HG02678 (cell line): ENCODE data around the gene ZFAND6.
"Not testable (repeated sequence)": the region's sequence is repeated elsewhere in the genome, so short reads cannot be mapped to it uniquely, and the experiment has no call there.

ENCODE experiments used
- ATAC-seq: cut with Tn5 transposase; IDR thresholded peaks from one replicate; pipeline ENCODE4 v1.9.1; 2021; ENCODE audit warnings: mild to moderate bottlenecking, moderate library complexity; ENCODE audit not compliant: unreplicated experiment

ZFAND6 gene

DNA sequence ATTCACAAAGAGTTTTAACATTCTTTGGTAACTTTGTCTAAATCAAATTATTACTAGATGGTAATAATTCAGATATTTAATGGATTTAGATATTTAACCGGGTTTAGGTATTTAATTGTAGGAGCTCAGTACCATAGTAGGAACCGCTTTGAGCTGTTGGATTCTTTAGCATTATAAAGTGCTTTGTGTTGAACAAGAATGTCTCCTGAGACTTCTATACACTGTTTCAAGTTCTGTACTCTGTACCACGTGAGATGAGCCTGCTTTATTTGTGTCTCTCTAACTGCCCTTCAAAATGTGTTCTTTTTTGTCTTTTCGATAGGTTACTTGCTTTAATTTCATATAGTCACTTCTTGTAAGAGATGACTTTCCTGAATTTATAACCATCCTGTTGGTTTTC is 36.0 kb downstream of the ZFAND6 start:
- no peak for ATAC-seq

DNA sequence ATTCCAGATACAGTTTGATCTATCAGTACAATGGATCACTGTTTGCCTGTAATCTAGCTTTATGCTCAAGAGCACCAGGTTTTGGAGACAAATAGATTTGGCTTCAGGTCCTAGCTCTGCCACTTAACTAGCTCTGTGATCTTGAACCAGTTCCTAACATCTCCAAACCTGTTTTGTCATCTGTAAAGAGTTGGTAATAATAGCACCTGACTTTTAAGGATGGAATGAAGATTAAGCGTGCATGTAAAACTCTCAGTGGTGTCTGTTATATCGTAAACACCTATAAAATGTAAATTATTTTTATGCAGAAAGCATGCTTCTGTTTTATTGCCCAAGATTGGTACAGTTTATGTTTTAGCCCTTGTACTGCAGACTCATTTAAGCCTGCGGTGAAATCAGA is 36.5 kb downstream of the ZFAND6 start:
- ATAC-seq: no peak

DNA sequence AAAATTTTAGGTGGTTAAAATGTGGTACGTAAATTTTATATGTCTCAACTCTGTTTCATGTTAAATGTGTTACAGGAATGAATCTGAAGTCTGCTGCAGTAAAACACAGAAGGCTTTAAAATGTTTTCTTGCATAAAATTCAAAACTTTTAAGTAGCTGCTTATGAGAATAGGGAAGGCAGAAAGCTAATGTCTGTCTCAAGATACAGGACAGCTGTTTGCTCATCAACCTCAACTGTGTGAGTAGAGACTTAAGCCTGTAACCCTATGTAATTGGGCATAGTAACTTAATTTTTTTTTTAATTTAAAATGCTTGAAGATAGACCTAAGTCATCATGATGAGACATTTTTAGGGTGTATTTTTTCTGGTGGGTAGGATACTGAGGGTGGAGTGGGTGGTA is 38.9 kb downstream of the ZFAND6 start:
- ATAC-seq: no peak

DNA sequence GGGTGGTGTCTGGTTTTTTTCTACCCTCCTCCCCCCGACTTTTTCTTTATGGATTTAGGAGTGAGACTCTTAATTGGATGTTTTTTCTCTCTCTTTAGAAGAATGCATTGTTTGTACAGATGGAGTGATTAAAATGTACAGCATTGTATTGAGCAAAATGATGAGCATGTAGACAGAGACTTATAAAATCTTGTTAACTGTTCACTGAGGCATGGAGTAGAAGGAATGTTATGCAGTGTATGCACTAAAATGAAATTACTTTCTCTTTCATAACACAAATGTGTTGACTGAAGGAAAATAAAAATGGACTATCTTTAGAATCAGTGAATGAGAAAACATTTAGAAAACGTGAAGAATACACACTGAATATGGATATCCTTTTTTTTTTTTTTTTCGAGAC is 39.8 kb downstream of the ZFAND6 start:
- ATAC-seq: no peak

DNA sequence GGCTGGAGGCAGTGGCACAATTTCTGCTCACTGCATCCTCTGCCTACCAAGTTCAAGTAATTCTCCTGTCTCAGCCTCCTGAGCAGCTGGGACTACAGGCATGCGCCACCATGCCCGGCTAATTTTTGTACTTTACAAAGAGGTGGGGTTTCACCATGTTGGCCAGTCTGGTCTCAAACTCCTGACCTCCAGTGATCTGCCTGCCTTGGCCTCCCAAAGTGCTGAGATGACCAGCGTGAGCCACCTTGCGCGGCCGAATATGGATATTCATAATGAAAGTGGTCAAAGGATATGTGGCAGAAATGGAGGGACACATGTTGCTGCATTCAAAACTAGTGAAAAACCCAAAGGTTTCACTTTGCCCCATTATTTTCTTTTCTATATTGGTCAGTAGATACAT is 40.2 kb downstream of the ZFAND6 start:
- not testable (repeated sequence) for ATAC-seq

DNA sequence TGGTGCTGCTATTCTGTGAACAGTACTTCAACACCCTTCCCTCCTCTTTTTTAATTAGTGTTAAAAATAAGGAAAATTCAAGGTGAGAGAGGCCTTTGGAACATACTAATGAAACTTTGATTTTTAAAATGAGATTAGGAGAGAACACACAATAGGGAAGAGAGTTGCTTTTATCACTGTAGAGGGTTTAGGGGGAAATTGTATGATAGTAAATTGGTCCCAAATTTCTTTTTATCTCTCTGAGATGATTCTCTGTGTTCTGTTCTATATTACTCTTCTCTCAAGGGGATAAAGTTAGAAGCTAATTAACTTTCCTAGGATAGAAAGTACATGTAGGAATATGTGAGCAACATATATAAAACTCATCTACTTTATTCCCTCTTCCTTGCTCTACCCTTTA is 40.8 kb downstream of the ZFAND6 start:
- ATAC-seq: no peak

DNA sequence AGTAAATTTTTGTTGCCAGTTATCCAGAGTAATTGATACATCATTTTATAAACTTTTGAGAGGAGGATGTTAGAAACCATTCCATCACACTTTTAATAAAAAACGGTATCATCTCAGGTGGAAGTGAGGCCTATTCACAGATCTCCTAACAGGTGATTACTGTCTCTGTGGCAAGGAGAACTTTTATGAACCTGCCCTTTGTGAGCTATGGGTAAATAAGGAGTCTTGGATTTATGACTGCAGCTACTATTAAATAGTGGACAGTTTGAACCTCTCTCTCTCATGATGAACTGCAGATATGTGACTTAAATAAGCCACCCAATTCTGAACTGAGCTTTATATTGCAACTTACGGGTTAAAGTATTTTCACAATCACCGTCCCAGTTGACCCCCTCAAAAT is 45.7 kb downstream of the ZFAND6 start:
- no peak for ATAC-seq

DNA sequence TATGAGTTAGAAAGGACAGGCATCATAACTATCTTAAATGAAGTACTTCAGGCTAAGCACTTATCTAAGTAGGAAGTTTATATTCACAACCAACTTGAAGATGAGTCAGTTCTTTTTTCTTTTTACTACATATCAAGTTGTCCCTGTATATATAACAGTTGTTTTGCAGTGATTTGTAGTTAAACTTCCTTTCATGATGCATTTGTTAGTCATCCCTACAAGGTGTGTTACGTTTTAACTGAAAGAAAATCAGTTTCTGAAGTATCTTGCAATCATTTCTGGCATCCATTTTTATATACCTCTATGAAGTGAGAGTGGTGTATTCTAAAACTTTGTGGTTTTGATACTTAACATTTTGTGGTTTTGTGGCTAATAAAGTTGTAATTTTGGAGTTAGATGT is 46.1 kb downstream of the ZFAND6 start:
- ATAC-seq: no peak

DNA sequence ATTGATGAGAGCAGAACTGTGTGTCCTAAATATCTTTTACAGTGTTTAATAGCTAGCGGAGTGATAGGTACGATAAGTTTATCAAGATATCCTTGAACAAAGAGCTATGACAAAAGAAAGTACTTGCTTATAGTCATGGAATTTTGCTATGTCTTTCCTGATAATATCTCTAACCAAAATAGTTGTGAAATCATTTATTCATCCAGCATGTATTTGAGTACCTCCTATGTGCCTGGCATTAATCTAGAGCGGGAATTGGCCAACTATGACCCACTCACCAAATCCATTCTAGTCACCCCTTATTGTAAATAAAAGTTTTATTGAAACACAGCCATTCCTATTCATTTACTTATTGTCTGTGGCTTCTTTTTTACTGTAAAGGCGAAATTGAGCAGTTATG is 46.6 kb downstream of the ZFAND6 start:
- no peak for ATAC-seq

DNA sequence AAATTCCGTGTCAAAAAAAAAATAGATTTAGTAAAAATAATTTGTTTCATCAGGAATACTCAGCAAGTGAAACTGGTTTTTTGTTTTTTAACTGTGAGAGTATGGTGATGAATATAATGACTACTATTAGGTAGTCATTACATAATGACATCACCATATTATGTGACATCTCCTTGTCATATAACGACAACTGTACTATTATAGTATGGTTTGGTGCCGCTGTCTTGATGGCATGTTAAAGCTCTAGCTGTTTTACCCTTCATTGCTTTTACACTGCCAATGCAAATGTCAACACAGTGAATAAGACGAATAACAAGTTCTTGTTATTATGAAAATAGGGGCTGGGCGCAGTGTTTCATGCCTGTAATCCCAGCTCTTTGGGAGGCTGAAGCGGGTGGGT is 47.7 kb downstream of the ZFAND6 start:
- ATAC-seq: no peak

DNA sequence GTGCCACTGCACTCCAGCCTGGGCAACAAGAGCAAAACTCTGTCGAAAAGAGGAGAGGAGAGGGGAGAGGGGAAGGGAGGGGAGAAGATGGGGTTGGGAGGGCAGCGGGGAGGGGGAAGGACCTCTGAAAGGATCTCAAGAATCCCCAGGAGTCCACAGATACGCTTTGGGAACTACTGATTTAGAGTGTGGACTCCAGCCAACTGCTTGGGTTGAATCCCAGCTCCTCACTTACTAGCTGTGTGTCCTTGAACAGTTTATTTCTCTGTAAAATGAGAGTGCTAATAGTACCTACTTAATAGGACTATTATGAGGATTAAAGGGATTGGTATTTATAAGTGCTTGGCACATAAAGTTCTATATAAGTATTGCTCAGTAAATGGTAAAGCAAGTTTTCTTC is 48.3 kb downstream of the ZFAND6 start:
- ATAC-seq: no peak

DNA sequence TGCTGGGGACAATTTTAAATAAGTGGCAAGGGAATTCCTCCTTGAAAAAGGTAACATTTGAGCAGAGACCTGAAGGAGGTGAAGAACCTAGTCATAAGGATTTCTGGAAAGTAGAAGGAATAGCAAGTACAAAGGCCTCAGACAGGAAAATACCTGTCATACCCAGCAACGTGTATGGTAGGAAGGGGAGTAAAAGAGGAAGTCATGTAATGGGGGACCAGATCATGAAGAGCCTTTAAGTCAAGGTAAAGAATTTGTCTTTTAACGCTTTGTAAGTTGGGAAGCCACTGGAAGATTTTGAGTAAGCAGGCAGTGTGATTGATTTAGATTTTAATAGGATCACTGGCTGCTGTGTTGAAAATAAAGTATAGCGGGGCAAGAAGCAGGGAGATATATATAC is 49.9 kb downstream of the ZFAND6 start:
- no peak for ATAC-seq

DNA sequence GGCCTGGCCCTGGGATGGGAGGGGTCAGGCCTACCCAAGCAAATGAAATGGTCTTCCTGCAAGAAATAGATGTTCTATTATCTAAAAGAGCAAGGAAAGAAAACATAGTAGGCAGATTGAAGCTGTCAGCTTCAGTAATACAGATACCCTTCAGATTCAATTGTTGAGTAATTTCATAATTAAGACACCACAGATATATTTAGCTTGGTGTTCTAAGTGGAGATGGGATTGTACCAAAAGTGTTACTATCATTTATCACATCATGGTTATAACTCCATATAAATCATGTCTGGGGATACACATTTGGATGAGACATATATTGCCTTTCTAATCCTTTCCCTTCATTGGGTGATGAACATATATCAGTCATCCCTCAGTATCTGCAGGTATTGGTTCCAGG is 51.4 kb downstream of the ZFAND6 start:
- ATAC-seq: no peak

DNA sequence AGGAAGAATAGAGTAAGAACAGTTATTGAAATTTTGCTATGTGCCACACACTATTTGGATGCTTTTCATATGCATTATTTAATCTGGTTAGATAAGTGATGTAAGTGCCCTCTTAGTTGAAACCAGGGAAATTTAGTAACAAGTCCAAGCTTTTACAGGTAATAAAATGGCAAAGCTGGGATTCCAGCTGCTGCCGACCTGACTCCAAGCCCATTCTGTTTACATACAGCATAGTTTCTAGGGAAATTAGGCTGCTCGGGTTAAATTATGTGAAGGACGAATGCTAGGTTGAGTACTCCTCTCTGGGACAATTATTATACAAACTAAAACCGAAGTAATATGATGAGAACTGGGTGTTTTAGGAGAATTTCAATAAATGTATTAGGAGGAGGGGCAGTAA is 54.6 kb downstream of the ZFAND6 start:
- ATAC-seq: no peak

DNA sequence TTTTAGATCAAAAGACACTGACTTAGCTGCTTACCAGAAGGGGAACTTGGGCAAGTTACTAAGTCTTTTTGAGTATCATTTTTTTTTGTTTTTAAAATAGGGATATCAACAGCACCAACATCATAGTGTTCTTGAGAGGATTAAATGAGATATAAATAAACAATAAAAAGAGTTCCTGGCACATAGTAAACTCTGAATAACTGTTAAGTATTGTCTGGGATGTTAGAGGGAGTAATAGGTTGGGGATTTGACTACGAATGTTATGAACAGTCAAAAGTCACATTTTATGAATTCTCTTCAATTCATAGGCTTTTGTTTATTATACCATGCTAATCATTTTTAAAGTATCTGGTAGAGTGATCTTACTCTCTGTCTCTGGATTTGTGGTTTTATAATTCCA is 55.5 kb downstream of the ZFAND6 start:
- ATAC-seq: no peak

DNA sequence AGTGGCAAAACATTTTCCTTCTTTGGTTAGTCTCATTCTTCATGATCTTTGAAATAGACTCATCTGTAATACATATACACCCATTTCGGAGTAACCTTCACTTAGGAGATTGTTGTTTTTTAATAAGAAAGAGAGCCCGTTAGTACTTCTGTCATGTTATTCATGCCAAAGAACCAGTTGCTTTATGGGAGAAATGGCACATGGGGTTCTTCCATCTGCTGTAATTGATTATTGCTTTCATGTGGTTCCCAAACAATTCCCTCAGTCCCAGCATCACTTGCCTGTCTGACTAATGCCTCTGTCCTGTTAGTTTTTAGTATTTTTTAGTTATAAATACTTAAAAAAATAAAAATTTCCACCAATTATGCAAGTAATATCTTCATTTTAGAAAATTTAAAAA is 59.5 kb downstream of the ZFAND6 start:
- ATAC-seq: no peak

DNA sequence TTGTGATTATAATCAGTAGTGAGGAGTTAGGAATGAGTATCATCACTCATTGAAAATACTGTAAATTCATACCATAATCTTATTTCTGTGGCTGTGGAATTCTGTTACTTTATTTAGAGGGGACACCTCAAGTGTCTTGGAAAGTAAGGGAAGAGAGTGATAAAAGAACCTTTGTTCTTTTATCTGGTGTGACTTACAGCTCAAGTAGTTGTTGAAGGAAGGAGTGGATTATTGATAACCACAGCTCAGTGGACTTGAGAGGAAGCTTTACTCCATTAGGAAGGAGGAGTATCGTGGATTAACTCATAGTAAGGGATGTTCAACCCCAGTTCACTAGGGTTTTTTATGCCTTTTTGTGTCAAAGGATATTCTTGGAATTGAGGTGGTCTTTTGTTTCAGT is 61.2 kb downstream of the ZFAND6 start:
- ATAC-seq: no peak

DNA sequence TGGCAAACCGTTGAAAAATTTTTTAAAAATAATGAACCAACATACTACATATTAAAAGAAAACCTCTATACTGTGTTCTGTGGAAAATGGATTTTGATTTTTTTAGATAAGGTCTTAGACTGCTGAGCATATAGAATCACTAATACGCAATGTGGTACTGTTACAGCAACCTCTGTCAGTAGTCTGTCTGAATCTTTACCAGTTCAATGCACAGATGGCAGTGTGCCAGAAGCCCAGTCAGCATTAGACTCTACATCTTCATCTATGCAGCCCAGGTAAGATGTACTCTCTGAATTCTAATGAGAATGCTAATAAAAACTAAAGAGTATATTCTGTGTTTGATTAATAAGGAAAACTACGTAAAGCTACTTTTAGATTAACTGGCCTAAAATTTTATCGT is 62.1 kb downstream of the ZFAND6 start:
- ATAC-seq: no peak

DNA sequence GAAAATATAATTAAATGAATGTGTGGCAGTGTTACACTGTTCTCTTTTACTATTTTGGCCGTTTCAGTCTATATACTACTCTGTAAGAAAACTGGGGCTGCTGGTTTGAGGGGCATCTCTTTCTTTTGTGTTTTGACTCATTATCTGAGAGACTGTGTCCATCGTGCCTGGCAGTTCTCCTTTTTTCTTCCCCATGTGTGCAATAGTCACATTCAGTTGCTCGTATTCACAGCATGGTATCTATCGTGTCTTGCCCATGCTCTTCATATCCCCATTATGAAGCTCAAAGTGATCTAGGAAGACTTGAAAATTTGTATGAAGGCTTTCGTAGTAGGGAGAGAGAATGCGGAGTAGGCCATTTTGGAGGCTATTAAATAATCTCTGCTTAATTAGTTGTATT is 63.6 kb downstream of the ZFAND6 start:
- no peak for ATAC-seq

DNA sequence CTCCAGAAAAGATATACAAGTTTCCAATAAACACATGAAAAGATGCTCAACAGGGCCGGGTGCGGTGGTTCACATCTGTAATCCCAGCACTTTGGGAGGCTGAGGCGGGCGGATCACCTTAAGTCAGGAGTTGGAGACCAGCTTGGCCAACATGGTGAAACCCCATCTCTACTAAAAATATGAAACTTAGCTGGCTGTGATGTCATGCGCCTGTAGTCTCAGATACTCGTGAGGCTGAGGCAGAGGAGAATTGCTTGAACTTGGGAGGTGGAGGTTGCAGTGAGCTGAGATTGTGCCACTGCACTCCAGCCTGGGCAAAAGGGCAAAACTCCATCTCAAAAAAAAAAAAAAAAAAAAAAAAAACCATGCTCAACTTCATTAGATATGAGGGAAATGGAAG is 67.8 kb downstream of the ZFAND6 start:
- ATAC-seq: not testable (repeated sequence)

DNA sequence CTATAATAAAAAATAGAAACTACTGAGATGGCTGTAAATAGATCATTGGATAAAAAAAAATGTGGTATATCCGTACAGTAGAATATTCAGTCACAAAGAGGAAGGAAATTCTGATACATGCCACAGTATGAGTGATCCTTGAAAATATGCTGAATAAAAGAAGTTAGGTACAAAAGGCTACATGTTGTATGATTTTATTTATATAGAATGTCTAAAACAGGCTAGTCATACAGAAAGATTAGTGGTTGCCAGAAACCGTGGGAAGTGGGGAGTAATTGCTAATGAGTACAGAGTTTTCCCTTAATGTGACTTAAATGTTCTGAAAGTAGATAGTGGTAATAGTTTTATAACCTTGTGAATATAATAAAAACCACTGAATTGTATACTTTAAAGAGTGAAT is 68.4 kb downstream of the ZFAND6 start:
- ATAC-seq: no peak

DNA sequence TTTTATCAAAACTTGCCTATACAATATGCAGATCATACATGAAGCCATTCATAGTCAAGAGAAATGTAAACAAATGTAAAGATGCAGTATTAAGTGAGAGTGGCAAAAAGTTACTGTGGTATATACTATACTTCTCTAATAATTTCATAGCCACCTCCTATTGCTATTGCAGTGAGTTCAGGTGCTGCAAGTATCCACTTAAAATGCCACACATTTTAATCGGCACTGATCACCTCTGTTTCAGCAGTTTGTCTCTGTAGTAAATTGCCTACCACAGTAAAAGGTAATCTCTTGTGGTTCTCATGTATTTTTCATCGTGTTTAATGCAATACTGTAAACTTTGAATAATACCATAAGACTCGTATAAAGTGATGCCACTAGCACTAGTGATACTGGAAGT is 72.9 kb downstream of the ZFAND6 start:
- no peak for ATAC-seq

DNA sequence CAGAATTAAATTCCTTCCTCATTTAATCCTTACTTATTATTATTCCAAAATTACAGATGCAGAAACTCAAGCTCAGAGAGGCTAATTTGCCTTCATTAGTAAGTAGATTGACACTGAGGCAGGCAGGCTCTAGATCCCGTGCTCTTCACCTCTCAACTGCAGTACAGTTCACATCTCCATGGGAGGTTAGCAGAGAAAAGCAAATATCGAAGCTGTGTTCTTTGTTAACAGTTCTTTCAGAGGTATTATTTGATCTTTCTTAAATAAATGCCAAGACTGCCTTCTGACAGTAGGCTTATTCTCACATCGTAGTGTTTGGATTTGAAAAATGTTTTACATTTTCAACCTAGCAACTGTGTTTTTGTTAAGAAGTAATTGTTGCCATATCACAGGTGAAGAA is 77.4 kb downstream of the ZFAND6 start:
- ATAC-seq: no peak

DNA sequence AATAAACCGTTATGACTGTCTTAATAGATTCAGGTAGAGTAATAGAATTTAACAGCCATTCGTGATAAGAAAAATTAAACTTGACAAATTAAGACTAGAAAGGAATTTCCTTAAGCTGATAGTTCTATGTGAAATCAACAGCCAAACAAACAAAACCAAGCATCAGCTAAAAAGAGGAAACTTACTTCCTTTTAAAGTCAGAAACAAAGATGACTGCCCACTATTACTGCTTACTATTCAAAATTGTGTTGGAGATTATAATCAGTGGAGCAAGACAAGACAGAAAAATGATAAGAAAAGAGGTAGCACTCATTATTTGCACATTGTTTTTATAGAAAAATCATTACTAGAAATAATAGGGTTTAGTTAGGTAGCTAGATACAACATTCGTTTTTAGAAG is 79.5 kb downstream of the ZFAND6 start:
- ATAC-seq: no peak
